Hematopoietic multipotent progenitor cell treated with erythropoietin and hydrocortisone succinate and interleukin-3 and kit ligand, for 17 days (in vitro differentiated cells): Measurements from ENCODE around the gene ZFR2.
"Not testable (repeated sequence)": the region's sequence is repeated elsewhere in the genome, so short reads cannot be mapped to it uniquely, and the experiment has no call there.

Source experiments
- DNase-seq: peaks from one replicate; pipeline ENCODE4 v3.0.0-alpha.2; 2015; ENCODE audit warnings: low spot score

The ZFR2 gene

GRCh38 chr19:3770136-3770999 is 98.5 kb downstream of the ZFR2 start:
- no peak for DNase-seq

- DNase-seq: no peak
These were observed 99.3 kb downstream of the ZFR2 start for GRCh38 chr19:3769494-3769893.

DNA sequence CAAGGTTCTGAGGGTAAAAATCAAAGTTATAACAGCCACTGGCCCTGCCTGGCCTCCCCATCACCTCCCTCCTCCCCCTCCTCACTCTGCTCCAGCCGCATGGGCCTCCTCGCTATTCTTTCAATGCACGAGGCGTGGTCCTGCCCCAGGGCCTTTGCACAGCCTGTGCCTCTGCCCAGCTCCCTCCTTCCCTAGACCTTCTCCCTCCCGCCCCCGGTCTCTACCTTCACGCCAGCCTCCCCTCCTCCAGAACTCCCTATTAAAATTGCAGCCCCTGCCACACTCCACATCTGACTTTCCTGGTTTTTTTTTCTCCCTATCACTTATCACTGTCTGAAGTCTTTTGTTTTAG is 100.1 kb downstream of the ZFR2 start:
- DNase-seq: no peak

DNA sequence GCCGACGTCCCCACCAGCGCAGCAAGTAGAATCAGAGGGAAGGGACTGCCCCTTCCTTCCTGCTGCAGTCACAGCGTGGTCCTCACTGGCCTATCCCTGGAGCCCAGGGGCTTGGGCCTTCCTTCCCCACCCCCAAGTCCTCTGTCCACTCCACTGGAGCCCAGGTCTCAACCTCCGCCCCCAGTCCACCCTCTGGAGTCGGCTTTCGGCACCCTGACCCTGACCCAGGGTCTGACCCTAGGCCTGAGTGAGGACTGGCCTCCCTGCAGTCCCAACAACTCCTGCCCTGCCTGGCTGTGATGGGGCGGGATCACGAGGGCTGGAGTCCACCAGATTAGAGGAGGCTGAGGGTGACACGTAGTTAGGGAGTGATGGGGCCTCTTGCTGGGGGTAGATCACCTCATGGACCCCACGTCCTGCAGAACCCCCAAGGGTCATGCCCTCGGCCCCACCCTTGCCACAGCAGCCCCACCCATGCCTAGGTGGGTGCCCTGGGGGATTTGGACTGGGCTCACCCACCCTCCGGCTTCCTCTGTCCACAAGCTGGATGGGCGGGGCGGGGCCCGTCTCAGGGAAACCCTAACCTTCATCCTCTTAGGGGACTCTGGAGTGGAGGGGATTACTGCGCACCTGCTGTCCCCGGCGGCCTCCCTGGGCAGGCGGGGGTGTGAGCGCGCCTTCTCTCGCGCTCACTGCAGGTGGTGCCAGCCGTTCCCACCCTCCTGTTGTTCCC is 100.7 kb downstream of the ZFR2 start:
- no peak for DNase-seq

- DNase-seq: no peak
These were observed 101.8 kb downstream of the ZFR2 start for GRCh38 chr19:3767050-3767449.

GRCh38 chr19:3766520-3766919 is 102.3 kb downstream of the ZFR2 start:
- no peak for DNase-seq

DNA sequence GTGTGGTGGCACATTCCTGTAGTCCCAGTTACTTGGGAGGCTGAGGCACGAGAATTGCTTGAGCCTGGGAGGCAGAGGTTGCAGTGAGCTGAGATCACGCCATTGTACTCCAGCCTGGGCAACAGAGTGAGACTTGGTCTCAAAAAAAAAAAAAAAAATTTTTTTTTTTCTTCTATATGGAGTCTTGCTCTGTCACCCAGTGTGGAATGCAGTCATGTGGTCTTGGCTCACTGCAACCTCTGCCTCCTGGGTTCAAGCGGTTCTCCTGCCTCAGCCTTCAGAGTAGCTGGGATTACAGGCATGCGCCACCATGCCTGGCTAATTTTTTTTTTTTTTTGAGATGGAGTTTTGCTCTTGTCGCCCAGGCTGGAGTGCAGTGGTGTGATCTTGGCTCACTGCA is 103.1 kb downstream of the ZFR2 start:
- not testable (repeated sequence) for DNase-seq

GRCh38 chr19:3765121-3765520 is 103.7 kb downstream of the ZFR2 start:
- no peak for DNase-seq

GRCh38 chr19:3762501-3763459 is 106.1 kb downstream of the ZFR2 start, which contains the start of gene MRPL54:
Gene MRPL54, plus strand, starts transcription at chr19:3762682. Its CDS starts 19 bp downstream, at chr19:3762701.
- peak; percentile 100 for DNase-seq

- no peak for DNase-seq
These were observed 106.7 kb downstream of the ZFR2 start for GRCh38 chr19:3762130-3762473.

DNA sequence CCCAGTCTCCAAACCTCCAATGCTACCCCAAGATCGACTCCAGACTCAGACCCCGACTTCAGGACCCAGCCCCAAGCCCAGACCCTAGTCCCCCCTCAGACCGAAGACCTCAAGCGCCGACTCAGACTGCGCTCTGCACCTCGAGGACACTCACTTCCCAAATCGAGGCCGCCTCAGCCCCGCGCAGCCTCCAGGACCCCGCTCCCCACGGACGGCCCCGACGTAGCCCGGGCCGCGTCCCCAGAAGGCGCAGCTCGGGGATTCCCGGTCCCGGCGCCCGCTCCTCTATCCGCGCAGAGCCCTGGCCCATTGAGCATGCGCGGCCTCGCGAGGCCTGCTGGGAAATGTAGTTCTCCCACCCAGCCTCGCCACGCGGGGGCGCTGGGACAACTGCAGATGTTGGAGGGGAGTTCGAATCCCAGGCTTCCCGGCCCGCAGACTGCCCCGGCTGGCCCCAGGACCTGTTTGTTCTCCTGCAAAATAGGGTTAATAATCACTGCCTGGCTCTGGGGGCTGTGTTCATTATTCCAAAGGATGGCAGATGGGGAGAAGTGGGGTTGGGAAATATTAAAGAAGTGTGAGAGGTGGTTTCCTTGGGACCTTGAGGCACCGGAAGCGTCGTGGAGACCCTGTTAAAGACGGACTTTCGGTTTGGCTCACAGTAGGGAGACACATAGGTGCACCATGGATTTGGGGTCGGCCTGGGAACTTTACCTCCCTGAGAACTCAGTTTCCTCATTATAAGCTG is 107.3 kb downstream of the ZFR2 start, which contains the start of gene APBA3:
Gene APBA3 (minus strand): TSS at position 311 of the 748 bp plus-strand sequence. CDS start 1,428 bp downstream, outside the sequence.
- peak; percentile 98 for DNase-seq

DNA sequence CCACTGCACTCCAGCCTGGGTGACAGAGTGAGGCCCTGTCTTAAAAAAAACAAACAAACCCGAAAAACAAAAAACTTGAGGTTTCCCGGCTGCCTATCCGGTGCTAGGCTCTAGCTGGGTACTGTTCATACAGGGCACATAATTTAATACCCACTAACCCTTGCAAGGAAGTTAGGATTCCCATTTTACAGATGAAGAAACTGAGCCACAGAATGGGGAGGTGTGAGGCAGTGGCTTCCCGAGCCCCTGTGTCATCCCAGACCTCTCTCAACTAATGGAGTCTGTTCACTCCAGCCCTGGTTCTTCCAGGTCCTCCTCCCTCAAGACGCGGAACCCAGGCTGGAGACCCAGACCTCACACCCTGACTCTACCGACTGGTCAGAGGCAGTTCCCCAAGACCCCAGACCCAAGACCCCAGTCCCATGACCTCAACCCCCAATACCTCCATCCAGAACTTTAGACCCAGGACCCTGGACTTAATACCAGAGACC is 107.9 kb downstream of the ZFR2 start:
- DNase-seq: no peak

GRCh38 chr19:3759482-3760254 is 109.2 kb downstream of the ZFR2 start:
- DNase-seq: no peak

DNA sequence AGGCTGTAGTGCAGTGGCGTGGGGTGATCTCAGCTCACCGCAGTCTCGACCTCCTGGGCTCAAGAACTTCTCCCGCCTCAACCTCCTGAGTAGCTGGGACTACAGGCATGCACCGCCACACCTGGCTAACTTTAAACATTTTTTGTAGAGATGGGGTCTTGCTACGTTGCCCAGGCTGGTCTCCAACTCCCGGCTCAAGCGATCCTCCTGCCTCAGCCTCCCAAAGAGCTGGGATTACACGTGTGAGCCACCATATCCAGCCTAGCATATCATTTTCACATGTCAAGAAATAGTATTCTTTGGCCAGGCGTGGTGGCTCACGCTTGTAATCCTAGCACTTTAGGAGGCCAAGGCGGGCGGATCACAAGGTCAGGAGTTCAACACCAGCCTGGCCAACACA is 110.5 kb downstream of the ZFR2 start:
- DNase-seq: not testable (repeated sequence)

DNA sequence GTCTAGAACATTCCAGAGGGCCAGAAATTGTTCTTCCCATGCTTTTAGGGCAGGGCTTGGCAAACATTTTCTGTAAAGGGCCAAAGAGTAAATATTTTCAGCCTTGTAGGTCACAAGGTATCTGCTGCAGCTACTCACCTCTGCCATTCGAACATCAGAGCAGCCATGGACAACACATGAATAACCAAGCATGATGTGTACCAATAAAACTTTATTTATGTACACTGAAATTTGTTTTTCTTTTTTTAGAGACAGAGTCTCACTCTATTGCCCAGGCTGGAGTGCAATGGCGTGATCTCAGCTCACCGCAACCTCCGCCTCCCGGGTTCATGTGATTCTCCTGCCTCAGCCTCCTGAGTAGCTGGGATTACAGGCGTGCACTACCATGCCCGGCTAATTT is 111.1 kb downstream of the ZFR2 start:
- DNase-seq: not testable (repeated sequence)
